ENCODE data around the gene NAA20. TPM values are rescaled to one million over a fixed set of nuclear protein-coding genes. Genes with fewer than 3 reads are reported as not detected.

NAA20 gene
- total RNA-seq = 100 to 1,000 TPM; 116 to 118 TPM

GRCh38 chr20:20017001-20017843 is at the start of gene NAA20:
TSS of gene NAA20 (plus strand) at chr20:20017362. CDS start at chr20:20017397, 35 bp downstream.
- Mint-ChIP-seq H3K9me3 (no peaks in the 10 kb centered on the region), H3K4me3 (peak within 1 kb of the TSS; percentile 81), H3K4me1 (peaks cover 47% of the 10 kb centered on the region), H3K27ac (peak within 1 kb of the TSS; percentile 88), H3K36me3 (peaks cover 29% of the 10 kb centered on the region), H3K27me3 (peaks cover 4% of the 10 kb centered on the region)
- peak; percentile 93 for DNase-seq

GRCh38 chr20:19967445-19967844 is 49.7 kb upstream of the NAA20 start:
- no peak overlapping the region for H3K27ac Mint-ChIP-seq

GRCh38 chr20:19968028-19968427 is 49.1 kb upstream of the NAA20 start:
- Mint-ChIP-seq H3K4me1 (peaks cover 8% of the 10 kb centered on the region), H3K4me3 (no peak overlapping the region), H3K27ac (no peak overlapping the region), H3K9me3 (no peaks in the 10 kb centered on the region), H3K27me3 (no peaks in the 10 kb centered on the region), H3K36me3 (no peaks in the 10 kb centered on the region)
- no peak for DNase-seq

More at GRCh38 chr20:19967445-19967844, 49.7 kb upstream of the NAA20 start:
- Mint-ChIP-seq H3K4me3 (no peak overlapping the region), H3K4me1 (peaks cover 8% of the 10 kb centered on the region), H3K27me3 (no peaks in the 10 kb centered on the region), H3K36me3 (no peaks in the 10 kb centered on the region), H3K9me3 (no peaks in the 10 kb centered on the region)
- DNase-seq = no peak

- H3K27me3 Mint-ChIP-seq = no peaks in the 10 kb centered on the region
- peaks cover 8% of the 10 kb centered on the region for H3K4me1 Mint-ChIP-seq
- H3K4me3 Mint-ChIP-seq = no peak overlapping the region
- no peak overlapping the region for H3K27ac Mint-ChIP-seq
- DNase-seq = no peak
- H3K9me3 Mint-ChIP-seq = no peaks in the 10 kb centered on the region
- no peaks in the 10 kb centered on the region for H3K36me3 Mint-ChIP-seq
Observed at GRCh38 chr20:19968466-19969073, 48.6 kb upstream of the NAA20 start.

- H3K4me3 Mint-ChIP-seq = no peak overlapping the region
- no peaks in the 10 kb centered on the region for H3K27me3 Mint-ChIP-seq
- H3K4me1 Mint-ChIP-seq = peaks cover 8% of the 10 kb centered on the region
- DNase-seq = no peak
- no peaks in the 10 kb centered on the region for H3K9me3 Mint-ChIP-seq
- no peak overlapping the region for H3K27ac Mint-ChIP-seq
- no peaks in the 10 kb centered on the region for H3K36me3 Mint-ChIP-seq
Observed at GRCh38 chr20:19969106-19969505, 48.1 kb upstream of the NAA20 start.

- H3K27me3 Mint-ChIP-seq = no peaks in the 10 kb centered on the region
- no peaks in the 10 kb centered on the region for H3K9me3 Mint-ChIP-seq
- no peak overlapping the region for H3K4me3 Mint-ChIP-seq
- no peaks in the 10 kb centered on the region for H3K36me3 Mint-ChIP-seq
- H3K4me1 Mint-ChIP-seq = peaks cover 8% of the 10 kb centered on the region
- H3K27ac Mint-ChIP-seq = no peak overlapping the region
- no peak for DNase-seq
Observed at GRCh38 chr20:19969507-19970255, 47.5 kb upstream of the NAA20 start.

- no peaks in the 10 kb centered on the region for H3K27me3 Mint-ChIP-seq
- H3K4me1 Mint-ChIP-seq = peaks cover 8% of the 10 kb centered on the region
- no peak for DNase-seq
- H3K36me3 Mint-ChIP-seq = no peaks in the 10 kb centered on the region
- no peak overlapping the region for H3K27ac Mint-ChIP-seq
- no peaks in the 10 kb centered on the region for H3K9me3 Mint-ChIP-seq
- H3K4me3 Mint-ChIP-seq = no peak overlapping the region
Observed at GRCh38 chr20:19970256-19970765, 46.9 kb upstream of the NAA20 start.

- no peak overlapping the region for H3K27ac Mint-ChIP-seq
- no peaks in the 10 kb centered on the region for H3K27me3 Mint-ChIP-seq
- peaks cover 8% of the 10 kb centered on the region for H3K4me1 Mint-ChIP-seq
- DNase-seq = no peak
- no peaks in the 10 kb centered on the region for H3K36me3 Mint-ChIP-seq
- H3K9me3 Mint-ChIP-seq = no peaks in the 10 kb centered on the region
- no peak overlapping the region for H3K4me3 Mint-ChIP-seq
Observed at GRCh38 chr20:19971116-19971515, 46.0 kb upstream of the NAA20 start.

- DNase-seq = no peak
- H3K4me3 Mint-ChIP-seq = no peak overlapping the region
- H3K27me3 Mint-ChIP-seq = peaks cover 1% of the 10 kb centered on the region
- no peaks in the 10 kb centered on the region for H3K36me3 Mint-ChIP-seq
- peaks cover 3% of the 10 kb centered on the region for H3K4me1 Mint-ChIP-seq
- H3K9me3 Mint-ChIP-seq = no peaks in the 10 kb centered on the region
- no peak overlapping the region for H3K27ac Mint-ChIP-seq
Observed at GRCh38 chr20:19973961-19974629, 43.1 kb upstream of the NAA20 start.

GRCh38 chr20:19974630-19975435 is 42.3 kb upstream of the NAA20 start:
- no peaks in the 10 kb centered on the region for H3K9me3 Mint-ChIP-seq
- DNase-seq = no peak
- H3K4me1 Mint-ChIP-seq = peaks cover 2% of the 10 kb centered on the region
- peaks cover 5% of the 10 kb centered on the region for H3K27me3 Mint-ChIP-seq
- no peak overlapping the region for H3K27ac Mint-ChIP-seq
- H3K36me3 Mint-ChIP-seq = no peaks in the 10 kb centered on the region
- H3K4me3 Mint-ChIP-seq = no peak overlapping the region

- no peaks in the 10 kb centered on the region for H3K9me3 Mint-ChIP-seq
- no peaks in the 10 kb centered on the region for H3K36me3 Mint-ChIP-seq
- DNase-seq = no peak
- H3K27me3 Mint-ChIP-seq = peaks cover 5% of the 10 kb centered on the region
- H3K4me3 Mint-ChIP-seq = no peak overlapping the region
- peaks cover 2% of the 10 kb centered on the region for H3K4me1 Mint-ChIP-seq
- no peak overlapping the region for H3K27ac Mint-ChIP-seq
Observed at GRCh38 chr20:19975436-19975799, 41.7 kb upstream of the NAA20 start.

- H3K27ac Mint-ChIP-seq = no peak overlapping the region
- H3K27me3 Mint-ChIP-seq = peaks cover 5% of the 10 kb centered on the region
- DNase-seq = no peak
- H3K36me3 Mint-ChIP-seq = no peaks in the 10 kb centered on the region
- no peak overlapping the region for H3K4me3 Mint-ChIP-seq
- H3K4me1 Mint-ChIP-seq = peaks cover 2% of the 10 kb centered on the region
- no peaks in the 10 kb centered on the region for H3K9me3 Mint-ChIP-seq
Observed at GRCh38 chr20:19975901-19976300, 41.3 kb upstream of the NAA20 start.

- Mint-ChIP-seq H3K27me3 (peaks cover 5% of the 10 kb centered on the region), H3K9me3 (no peaks in the 10 kb centered on the region), H3K27ac (no peak overlapping the region), H3K4me1 (peaks cover 4% of the 10 kb centered on the region), H3K4me3 (no peak overlapping the region), H3K36me3 (no peaks in the 10 kb centered on the region)
- no peak for DNase-seq
Observed at GRCh38 chr20:19976595-19977372, 40.4 kb upstream of the NAA20 start.

All from activated naive CD8-positive, alpha-beta T cell treated with anti-CD3 and anti-CD28 coated beads for 36 hours (primary cell).